Activated CD8-positive, alpha-beta memory T cell treated with anti-CD3 and anti-CD28 coated beads, Interleukin-2, amount 10 ng/mL, durations not matched to agents 7 days and 5 days (primary cell): ENCODE results near the gene PTDSS2. TPM values are rescaled to one million over a fixed set of nuclear protein-coding genes. Genes with fewer than 3 reads are reported as not detected.

ENCODE experiments used
- ATAC-seq: fragments of 150-1000 bp; cut with Tn5 transposase; one replicate; pipeline ENCODE4 v1.10.0; 2021; ENCODE audit warnings: moderate library complexity
- CTCF ChIA-PET: fragments of 350-600 bp; sonication (Branson Sonifier 250); formaldehyde crosslinking; loops from one replicate; lab custom pipeline; 2021; ENCODE audit warnings: antibody characterized with exemption; lab: Charles Lee
- DNase-seq: peaks from one replicate; pipeline ENCODE4 v3.0.0-alpha.2; 2020
- H3K27ac Mint-ChIP-seq: one replicate; pipeline ENCODE4 v1.8.0; 2021; ENCODE audit warnings: mild to moderate bottlenecking, mixed read lengths
- H3K27me3 Mint-ChIP-seq: one replicate; pipeline ENCODE4 v1.8.0; 2021; ENCODE audit warnings: mixed read lengths
- H3K36me3 Mint-ChIP-seq: one replicate; pipeline ENCODE4 v1.8.0; 2021; ENCODE audit warnings: mild to moderate bottlenecking, mixed read lengths
- H3K4me1 Mint-ChIP-seq: one replicate; pipeline ENCODE4 v1.8.0; 2021; ENCODE audit warnings: mixed read lengths
- H3K4me3 Mint-ChIP-seq: one replicate; pipeline ENCODE4 v1.8.0; 2021; ENCODE audit warnings: mild to moderate bottlenecking, moderate library complexity, mixed read lengths
- H3K9me3 Mint-ChIP-seq: one replicate; pipeline ENCODE4 v1.8.0; 2022; ENCODE audit warnings: low read depth, mixed read lengths
- total RNA-seq, 2 experiments: library from RNA; stranded (reverse); gene quantifications; one replicate each; pipeline ENCODE4 v1.2.3, GENCODE V29; 2021

The PTDSS2 gene
- total RNA-seq, 2 experiments from 2014 or later: 26.6 to 31.2 TPM

GRCh38 chr11:473962-474785 is 24.1 kb downstream of the PTDSS2 start:
- Mint-ChIP-seq H3K27me3 (no peaks in the 10 kb centered on the region), H3K4me1 (no peaks in the 10 kb centered on the region), H3K36me3 (no peaks in the 10 kb centered on the region), H3K27ac (no peak overlapping the region), H3K4me3 (no peak overlapping the region), H3K9me3 (no peaks in the 10 kb centered on the region)
- DNase-seq (no peak), ATAC-seq (no peak)
- CTCF ChIA-PET: no interaction called here

- Mint-ChIP-seq H3K9me3 (no peaks in the 10 kb centered on the region), H3K27me3 (no peaks in the 10 kb centered on the region), H3K27ac (no peak overlapping the region), H3K36me3 (no peaks in the 10 kb centered on the region), H3K4me1 (peaks cover 2% of the 10 kb centered on the region), H3K4me3 (no peak overlapping the region)
- ATAC-seq (no peak), DNase-seq (no peak)
- CTCF ChIA-PET: no interaction called here
Measured at GRCh38 chr11:474914-475506, 24.9 kb downstream of the PTDSS2 start.

GRCh38 chr11:475941-476340 is 25.9 kb downstream of the PTDSS2 start:
- ATAC-seq: no peak
- H3K4me1 Mint-ChIP-seq: peaks cover 2% of the 10 kb centered on the region
- H3K27me3 Mint-ChIP-seq: no peaks in the 10 kb centered on the region
- DNase-seq: no peak
- no peak overlapping the region for H3K27ac Mint-ChIP-seq
- no peaks in the 10 kb centered on the region for H3K9me3 Mint-ChIP-seq
- CTCF ChIA-PET: interaction anchor here (1.6 kb wide), 1 partner anchor 43 kb away, joined by 4 read pairs; no protein-coding TSS in a partner anchor
- no peak overlapping the region for H3K4me3 Mint-ChIP-seq
- no peaks in the 10 kb centered on the region for H3K36me3 Mint-ChIP-seq

GRCh38 chr11:476416-476815 is 26.3 kb downstream of the PTDSS2 start:
- DNase-seq (no peak), ATAC-seq (no peak)
- H3K9me3 Mint-ChIP-seq: no peaks in the 10 kb centered on the region
- no peak overlapping the region for H3K4me3 Mint-ChIP-seq
- no peak overlapping the region for H3K27ac Mint-ChIP-seq
- no peaks in the 10 kb centered on the region for H3K27me3 Mint-ChIP-seq
- H3K4me1 Mint-ChIP-seq: peaks cover 2% of the 10 kb centered on the region
- CTCF ChIA-PET: interaction anchor here (1.1 to 1.6 kb wide), 2 partner anchors 42 to 79 kb away, joined by 3 to 4 read pairs; no protein-coding TSS in a partner anchor
- no peaks in the 10 kb centered on the region for H3K36me3 Mint-ChIP-seq

GRCh38 chr11:477052-477715 is 27.1 kb downstream of the PTDSS2 start:
- no peak overlapping the region for H3K27ac Mint-ChIP-seq
- no peak overlapping the region for H3K4me3 Mint-ChIP-seq
- H3K9me3 Mint-ChIP-seq: no peaks in the 10 kb centered on the region
- DNase-seq (no peak), ATAC-seq (no peak)
- CTCF ChIA-PET: interaction anchor here (1.1 to 1.6 kb wide), 2 partner anchors 42 to 80 kb away, joined by 3 to 4 read pairs; no protein-coding TSS in a partner anchor
- H3K27me3 Mint-ChIP-seq: no peaks in the 10 kb centered on the region
- peaks cover 2% of the 10 kb centered on the region for H3K4me1 Mint-ChIP-seq
- no peaks in the 10 kb centered on the region for H3K36me3 Mint-ChIP-seq

- Mint-ChIP-seq H3K4me3 (no peak overlapping the region), H3K9me3 (no peaks in the 10 kb centered on the region), H3K27me3 (no peaks in the 10 kb centered on the region), H3K27ac (no peak overlapping the region), H3K4me1 (peaks cover 2% of the 10 kb centered on the region), H3K36me3 (no peaks in the 10 kb centered on the region)
- DNase-seq: no peak
- CTCF ChIA-PET: no interaction called here
- ATAC-seq: no peak
Measured at GRCh38 chr11:479311-479710, 29.2 kb downstream of the PTDSS2 start.

GRCh38 chr11:484616-485015 is 34.5 kb downstream of the PTDSS2 start:
- H3K27me3 Mint-ChIP-seq: no peaks in the 10 kb centered on the region
- no peak overlapping the region for H3K27ac Mint-ChIP-seq
- no peaks in the 10 kb centered on the region for H3K4me1 Mint-ChIP-seq
- CTCF ChIA-PET: no interaction called here
- DNase-seq (no peak), ATAC-seq (no peak)
- H3K4me3 Mint-ChIP-seq: no peak overlapping the region
- no peaks in the 10 kb centered on the region for H3K36me3 Mint-ChIP-seq
- H3K9me3 Mint-ChIP-seq: no peaks in the 10 kb centered on the region

- H3K27ac Mint-ChIP-seq: no peak overlapping the region
- H3K36me3 Mint-ChIP-seq: no peaks in the 10 kb centered on the region
- no peak overlapping the region for H3K4me3 Mint-ChIP-seq
- no peaks in the 10 kb centered on the region for H3K27me3 Mint-ChIP-seq
- ATAC-seq: no peak
- DNase-seq: no peak
- H3K4me1 Mint-ChIP-seq: no peaks in the 10 kb centered on the region
- CTCF ChIA-PET: no interaction called here
- H3K9me3 Mint-ChIP-seq: no peaks in the 10 kb centered on the region
Measured at GRCh38 chr11:486189-486588, 36.1 kb downstream of the PTDSS2 start.

- H3K27ac Mint-ChIP-seq: no peak overlapping the region
- H3K4me3 Mint-ChIP-seq: no peak overlapping the region
- DNase-seq (no peak), ATAC-seq (no peak)
- no peaks in the 10 kb centered on the region for H3K27me3 Mint-ChIP-seq
- CTCF ChIA-PET: no interaction called here
- H3K9me3 Mint-ChIP-seq: no peaks in the 10 kb centered on the region
- H3K36me3 Mint-ChIP-seq: no peaks in the 10 kb centered on the region
- H3K4me1 Mint-ChIP-seq: no peaks in the 10 kb centered on the region
Measured at GRCh38 chr11:487571-488021, 37.5 kb downstream of the PTDSS2 start.

- Mint-ChIP-seq H3K4me3 (no peak overlapping the region), H3K9me3 (no peaks in the 10 kb centered on the region), H3K4me1 (no peaks in the 10 kb centered on the region), H3K27me3 (no peaks in the 10 kb centered on the region), H3K27ac (no peak overlapping the region), H3K36me3 (no peaks in the 10 kb centered on the region)
- CTCF ChIA-PET: no interaction called here
- DNase-seq (no peak), ATAC-seq (no peak)
Measured at GRCh38 chr11:488062-488461, 38.0 kb downstream of the PTDSS2 start.

- no peak for ATAC-seq
- no peaks in the 10 kb centered on the region for H3K9me3 Mint-ChIP-seq
- DNase-seq: no peak
- CTCF ChIA-PET: no interaction called here
- H3K27ac Mint-ChIP-seq: no peak overlapping the region
- H3K36me3 Mint-ChIP-seq: no peaks in the 10 kb centered on the region
- no peaks in the 10 kb centered on the region for H3K4me1 Mint-ChIP-seq
- no peaks in the 10 kb centered on the region for H3K27me3 Mint-ChIP-seq
- no peak overlapping the region for H3K4me3 Mint-ChIP-seq
Measured at GRCh38 chr11:488579-488978, 38.5 kb downstream of the PTDSS2 start.

- Mint-ChIP-seq H3K9me3 (no peaks in the 10 kb centered on the region), H3K4me1 (no peaks in the 10 kb centered on the region), H3K36me3 (no peaks in the 10 kb centered on the region), H3K4me3 (no peak overlapping the region), H3K27ac (no peak overlapping the region), H3K27me3 (no peaks in the 10 kb centered on the region)
- CTCF ChIA-PET: no interaction called here
- no peak for DNase-seq
- no peak for ATAC-seq
Measured at GRCh38 chr11:488992-489391, 38.9 kb downstream of the PTDSS2 start.

GRCh38 chr11:489610-490185 is 39.6 kb downstream of the PTDSS2 start:
- Mint-ChIP-seq H3K36me3 (no peaks in the 10 kb centered on the region), H3K4me1 (no peaks in the 10 kb centered on the region), H3K27me3 (no peaks in the 10 kb centered on the region), H3K9me3 (no peaks in the 10 kb centered on the region), H3K27ac (no peak overlapping the region), H3K4me3 (no peak overlapping the region)
- CTCF ChIA-PET: no interaction called here
- ATAC-seq: no peak
- no peak for DNase-seq
